ENCODE measurements around the gene IGF1R. TPM values are rescaled to one million over a fixed set of nuclear protein-coding genes. Genes with fewer than 3 reads are reported as not detected.

The IGF1R gene
- total and polyA plus RNA-seq, 2 of the 8 experiments (the other 6 are each of a cell fraction or from before 2014, with no cell fraction given) = 32.9 to 109 TPM

GRCh38 chr15:98823012-98823458 lies 174.7 kb downstream of the IGF1R start (continued):
- TF ChIP-seq RNF2 (IDR thresholded peaks at IDR 0.05; ENCODE audit: borderline replicate concordance, low read depth, low read length, missing control alignments, poor library complexity, severe bottlenecking) = no peak
- TF ChIP-seq SUZ12 (IDR thresholded peaks at IDR 0.05; ENCODE audit: low read length) = no peak
- no peak for TF ChIP-seq SP4 (IDR thresholded peaks at IDR 0.05; ENCODE audit: low read length)
- no peak for TF ChIP-seq CTCF (IDR thresholded peaks at IDR 0.05; ENCODE audit: control extremely low read depth in 1 of 3, insufficient read depth in 1 of 3, low read depth in 1 of 3, low read length in 3 of 3)
- no peak for TF ChIP-seq RXRA (IDR thresholded peaks at IDR 0.05; ENCODE audit: insufficient read depth, low read depth, low read length)
- TF ChIP-seq MAX (IDR thresholded peaks at IDR 0.05) = peak; percentile 86
- peak; percentile 88 for TF ChIP-seq CHD7 (IDR thresholded peaks at IDR 0.05; ENCODE audit: insufficient replicate concordance, low read length)
- TF ChIP-seq JUN (IDR thresholded peaks at IDR 0.05; ENCODE audit: low read depth, low read length) = peak; percentile 34; the same call in 1 of the 2 replicates
